Central memory CD8-positive, alpha-beta T cell (primary cell): Measurements from ENCODE around the gene VPS37B.

Source experiments
- ATAC-seq: fragments of 150-1000 bp; cut with Tn5 transposase; replicated peaks from 2 replicates; pipeline ENCODE4 v1.10.0; 2022; ENCODE audit warnings: mild to moderate bottlenecking, moderate FRiP score, moderate number of reproducible peaks; ENCODE audit not compliant: poor library complexity, severe bottlenecking; ENCODE audit errors: extremely low read depth
- DNase-seq, 2 donors: peaks; one replicate each; pipeline ENCODE4 v3.0.0; 2021; ENCODE audit warnings: low spot score in 2 of 2
- H3K27ac Mint-ChIP-seq: one replicate; pipeline ENCODE4 v1.8.0; 2022; ENCODE audit warnings: low read depth, mild to moderate bottlenecking, moderate library complexity, mixed read lengths
- H3K27me3 Mint-ChIP-seq: one replicate; pipeline ENCODE4 v1.8.0; 2022; ENCODE audit warnings: mixed read lengths
- H3K36me3 Mint-ChIP-seq: one replicate; pipeline ENCODE4 v1.8.0; 2022; ENCODE audit warnings: mild to moderate bottlenecking, moderate library complexity, mixed read lengths; ENCODE audit not compliant: insufficient read depth
- H3K4me1 Mint-ChIP-seq: one replicate; pipeline ENCODE4 v1.8.0; 2022; ENCODE audit warnings: mixed read lengths
- H3K4me3 Mint-ChIP-seq: one replicate; pipeline ENCODE4 v1.8.0; 2022; ENCODE audit warnings: mild to moderate bottlenecking, moderate library complexity, mixed read lengths
- H3K9me3 Mint-ChIP-seq: one replicate; pipeline ENCODE4 v1.8.0; 2022; ENCODE audit warnings: mixed read lengths

Gene VPS37B

GRCh38 chr12:122872815-122873361, 23.0 kb downstream of the VPS37B start:
- ATAC-seq: no peak
- H3K4me3 Mint-ChIP-seq: no peak overlapping the region
- DNase-seq: no peak
- peak overlapping the region; percentile 91 for H3K27ac Mint-ChIP-seq
- peaks cover 34% of the 10 kb centered on the region for H3K36me3 Mint-ChIP-seq
- H3K9me3 Mint-ChIP-seq: no peaks in the 10 kb centered on the region
- H3K27me3 Mint-ChIP-seq: no peaks in the 10 kb centered on the region
- H3K4me1 Mint-ChIP-seq: peaks cover 64% of the 10 kb centered on the region

- Mint-ChIP-seq H3K36me3 (peaks cover 33% of the 10 kb centered on the region), H3K27ac (peak overlapping the region; percentile 91), H3K9me3 (no peaks in the 10 kb centered on the region), H3K27me3 (no peaks in the 10 kb centered on the region), H3K4me3 (peak overlapping the region; percentile 83), H3K4me1 (peaks cover 57% of the 10 kb centered on the region)
- DNase-seq (no peak), ATAC-seq (peak; percentile 61)
Measured at GRCh38 chr12:122871851-122872780, 23.8 kb downstream of the VPS37B start.

- H3K27ac Mint-ChIP-seq: peak overlapping the region; percentile 91
- H3K36me3 Mint-ChIP-seq: peaks cover 37% of the 10 kb centered on the region
- H3K27me3 Mint-ChIP-seq: no peaks in the 10 kb centered on the region
- peak overlapping the region; percentile 83 for H3K4me3 Mint-ChIP-seq
- ATAC-seq (no peak), DNase-seq (no peak)
- H3K9me3 Mint-ChIP-seq: no peaks in the 10 kb centered on the region
- peaks cover 46% of the 10 kb centered on the region for H3K4me1 Mint-ChIP-seq
Measured at GRCh38 chr12:122870867-122871664, 24.9 kb downstream of the VPS37B start.

- H3K27me3 Mint-ChIP-seq: no peaks in the 10 kb centered on the region
- H3K4me1 Mint-ChIP-seq: peaks cover 43% of the 10 kb centered on the region
- ATAC-seq (no peak), DNase-seq (no peak)
- H3K9me3 Mint-ChIP-seq: no peaks in the 10 kb centered on the region
- peak overlapping the region; percentile 29 for H3K27ac Mint-ChIP-seq
- H3K4me3 Mint-ChIP-seq: no peak overlapping the region
- H3K36me3 Mint-ChIP-seq: peaks cover 42% of the 10 kb centered on the region
Measured at GRCh38 chr12:122870163-122870842, 25.6 kb downstream of the VPS37B start.

GRCh38 chr12:122869207-122869973, 26.5 kb downstream of the VPS37B start:
- H3K27ac Mint-ChIP-seq: peak overlapping the region; percentile 71
- H3K9me3 Mint-ChIP-seq: no peaks in the 10 kb centered on the region
- H3K36me3 Mint-ChIP-seq: peaks cover 50% of the 10 kb centered on the region
- peak overlapping the region; percentile 13 for H3K4me3 Mint-ChIP-seq
- no peak for DNase-seq
- ATAC-seq: no peak
- H3K27me3 Mint-ChIP-seq: no peaks in the 10 kb centered on the region
- H3K4me1 Mint-ChIP-seq: peaks cover 42% of the 10 kb centered on the region

GRCh38 chr12:122868471-122869177, 27.3 kb downstream of the VPS37B start:
- no peaks in the 10 kb centered on the region for H3K9me3 Mint-ChIP-seq
- peak overlapping the region; percentile 71 for H3K27ac Mint-ChIP-seq
- H3K36me3 Mint-ChIP-seq: peaks cover 53% of the 10 kb centered on the region
- H3K27me3 Mint-ChIP-seq: no peaks in the 10 kb centered on the region
- DNase-seq (no peak), ATAC-seq (no peak)
- peak overlapping the region; percentile 13 for H3K4me3 Mint-ChIP-seq
- H3K4me1 Mint-ChIP-seq: peaks cover 34% of the 10 kb centered on the region

GRCh38 chr12:122867691-122868461, 28.0 kb downstream of the VPS37B start:
- H3K4me1 Mint-ChIP-seq: peaks cover 30% of the 10 kb centered on the region
- no peaks in the 10 kb centered on the region for H3K9me3 Mint-ChIP-seq

GRCh38 chr12:122866950-122867607, 28.8 kb downstream of the VPS37B start:
- no peak overlapping the region for H3K27ac Mint-ChIP-seq
- H3K27me3 Mint-ChIP-seq: no peaks in the 10 kb centered on the region
- peaks cover 58% of the 10 kb centered on the region for H3K36me3 Mint-ChIP-seq
- H3K9me3 Mint-ChIP-seq: no peaks in the 10 kb centered on the region
- no peak overlapping the region for H3K4me3 Mint-ChIP-seq
- peaks cover 24% of the 10 kb centered on the region for H3K4me1 Mint-ChIP-seq
- ATAC-seq (no peak), DNase-seq (no peak)

More at GRCh38 chr12:122867691-122868461, 28.0 kb downstream of the VPS37B start:
- Mint-ChIP-seq H3K4me3 (no peak overlapping the region), H3K36me3 (peaks cover 58% of the 10 kb centered on the region), H3K27ac (no peak overlapping the region), H3K27me3 (no peaks in the 10 kb centered on the region)
- ATAC-seq (no peak), DNase-seq (no peak)

- Mint-ChIP-seq H3K9me3 (no peaks in the 10 kb centered on the region), H3K4me1 (peaks cover 17% of the 10 kb centered on the region), H3K27me3 (no peaks in the 10 kb centered on the region), H3K27ac (no peak overlapping the region), H3K4me3 (no peak overlapping the region), H3K36me3 (peaks cover 56% of the 10 kb centered on the region)
- ATAC-seq (no peak), DNase-seq (no peak)
Measured at GRCh38 chr12:122866379-122866778, 29.5 kb downstream of the VPS37B start.
